A673 (cell line): Measurements from ENCODE around the gene TBKBP1. TPM values are rescaled to one million over a fixed set of nuclear protein-coding genes. Genes with fewer than 3 reads are reported as not detected.

ENCODE experiments used
- BruUV-seq: library from RNA; stranded (reverse); fragments of 400-500 nt; replicated peaks from 2 replicates; lab custom pipeline; 2021; lab: Mats Ljungman, UMichigan
- CTCF ChIA-PET: fragments of 300-600 bp; sonication (Branson Sonifier 250); formaldehyde crosslinking; loops from one replicate; lab custom pipeline; 2022; ENCODE audit warnings: antibody characterized with exemption; lab: Charles Lee
- POLR2A ChIA-PET: fragments of 300-600 bp; sonication (Branson Sonifier 250); formaldehyde crosslinking; loops from one replicate; lab custom pipeline; 2022; ENCODE audit warnings: antibody characterized with exemption; ENCODE audit not compliant: low non-redundant PET; lab: Charles Lee
- DNase-seq: peaks from one replicate; pipeline ENCODE4 v3.0.0-alpha.2; 2015; ENCODE audit warnings: low spot score
- H3K27ac ChIP-seq: fragments of 200-600 bp; sonication (generic); 2 replicates; pipeline ENCODE4 v1.5.1; 2016; ENCODE audit warnings: mixed run types, low read depth, mild to moderate bottlenecking, mixed read lengths, antibody characterized with exemption, low read length; ENCODE audit not compliant: poor library complexity, severe bottlenecking
- H3K27me3 ChIP-seq: fragments of 200-600 bp; sonication (generic); replicated peaks from 2 replicates; pipeline ENCODE4 v1.6.1; 2017; ENCODE audit warnings: mixed run types, low read depth, mild to moderate bottlenecking, mixed read lengths, antibody characterized with exemption, low read length; ENCODE audit not compliant: insufficient read depth, poor library complexity
- H3K36me3 ChIP-seq: fragments of 200-600 bp; sonication (generic); 2 replicates; pipeline ENCODE4 v1.6.1; 2016; ENCODE audit warnings: mixed run types, mild to moderate bottlenecking, mixed read lengths, antibody characterized with exemption, low read length; ENCODE audit not compliant: insufficient read depth, poor library complexity, severe bottlenecking
- H3K4me1 ChIP-seq: fragments of 200-600 bp; sonication (generic); 2 replicates; pipeline ENCODE4 v1.6.1; 2017; ENCODE audit warnings: mixed run types, mild to moderate bottlenecking, mixed read lengths, antibody characterized with exemption, low read length; ENCODE audit not compliant: insufficient read depth, poor library complexity, severe bottlenecking
- H3K4me3 ChIP-seq: fragments of 200-600 bp; sonication (generic); 2 replicates; pipeline ENCODE4 v1.5.1; 2016; ENCODE audit warnings: low read depth, mixed run types, mild to moderate bottlenecking, mixed read lengths, low read length; ENCODE audit not compliant: poor library complexity, severe bottlenecking
- H3K9me3 ChIP-seq: fragments of 200-600 bp; sonication (generic); 2 replicates; pipeline ENCODE4 v1.6.1; 2016; ENCODE audit warnings: mixed run types, low read depth, mild to moderate bottlenecking, mixed read lengths, antibody characterized with exemption, low read length; ENCODE audit not compliant: poor library complexity, severe bottlenecking
- CTCF ChIP-seq: fragments of 300-800, 200-600 bp; sonication (generic); conservative IDR thresholded peaks from 2 replicates; pipeline ENCODE4 v1.5.1; 2017; ENCODE audit warnings: low read depth, mild to moderate bottlenecking, antibody characterized with exemption, low read length, moderate library complexity, mixed read lengths
- EZH2 ChIP-seq: fragments of 200-600 bp; sonication (generic); IDR thresholded peaks from 2 replicates; pipeline ENCODE4 v1.6.1; 2017; ENCODE audit warnings: borderline replicate concordance, low read depth, mild to moderate bottlenecking, mixed read lengths, antibody characterized with exemption, low read length; ENCODE audit not compliant: poor library complexity, severe bottlenecking
- intact Hi-C: fragments of 100-400 bp; cut with micrococcal nuclease; formaldehyde crosslinking; loops from one replicate; pipeline ENCODE4 v1.10.0; 2022; ENCODE audit not compliant: unreplicated experiment
- total RNA-seq: library from RNA; stranded (reverse); gene quantifications from 2 replicates; pipeline ENCODE4 v1.2.3, GENCODE V29; 2021

The TBKBP1 gene
- total RNA-seq, 1 experiment from 2014 or later = 21.1 TPM

GRCh38 chr17:47718634-47719405, 24.9 kb downstream of the TBKBP1 start:
- Histone ChIP-seq H3K27ac (no peak overlapping the region), H3K4me1 (no peaks in the 10 kb centered on the region), H3K4me3 (no peak overlapping the region), H3K27me3 (no peaks in the 10 kb centered on the region), H3K36me3 (no peaks in the 10 kb centered on the region), H3K9me3 (no peaks in the 10 kb centered on the region)
- no peak for DNase-seq
- TF ChIP-seq EZH2 = no peak
- TF ChIP-seq CTCF = no peak
- ChIA-PET POLR2A (no interaction called here), CTCF (no interaction called here)
- no TSS peak for BruUV-seq
- intact Hi-C loops = no loop called here

- H3K27ac ChIP-seq = no peak overlapping the region
- H3K27me3 ChIP-seq = no peaks in the 10 kb centered on the region
- no peaks in the 10 kb centered on the region for H3K9me3 ChIP-seq
- intact Hi-C loops = no loop called here
- CTCF ChIA-PET = no interaction called here
- POLR2A ChIA-PET = no interaction called here
- H3K36me3 ChIP-seq = no peaks in the 10 kb centered on the region
- DNase-seq = no peak
- TF ChIP-seq EZH2 = no peak
- no peak for TF ChIP-seq CTCF
- no peaks in the 10 kb centered on the region for H3K4me1 ChIP-seq
- H3K4me3 ChIP-seq = no peak overlapping the region
- no TSS peak for BruUV-seq
Measured at GRCh38 chr17:47719411-47720152, 25.6 kb downstream of the TBKBP1 start.

- TF ChIP-seq EZH2 (no peak), CTCF (no peak)
- intact Hi-C loops = no loop called here
- H3K9me3 ChIP-seq = no peaks in the 10 kb centered on the region
- H3K36me3 ChIP-seq = no peaks in the 10 kb centered on the region
- no TSS peak for BruUV-seq
- H3K4me1 ChIP-seq = no peaks in the 10 kb centered on the region
- DNase-seq = no peak
- H3K27ac ChIP-seq = no peak overlapping the region
- no peak overlapping the region for H3K4me3 ChIP-seq
- H3K27me3 ChIP-seq = no peaks in the 10 kb centered on the region
- ChIA-PET POLR2A (no interaction called here), CTCF (no interaction called here)
Measured at GRCh38 chr17:47720196-47720595, 26.2 kb downstream of the TBKBP1 start.
